Omental fat pad (tissue), 4 donors: ENCODE results near the gene MORC4. TPM values are rescaled to one million over a fixed set of nuclear protein-coding genes. Genes with fewer than 3 reads are reported as not detected.

ENCODE experiments used
- ATAC-seq: fragments of 150-250 bp; one replicate; pipeline ENCODE4 v1.9.1; 2016; ENCODE audit warnings: mild to moderate bottlenecking, moderate library complexity; ENCODE audit not compliant: low FRiP score
- DNase-seq: peaks from one replicate; pipeline ENCODE4 v3.0.0-alpha.2; 2019; ENCODE audit warnings: low spot score
- CTCF ChIP-seq, 3 donors: fragments of 450-650 bp; IDR thresholded peaks; one replicate each; pipeline ENCODE4 v1.5.1; 2016 to 2017; ENCODE audit warnings: antibody characterized with exemption in 3 of 3, mild to moderate bottlenecking in 3 of 3, moderate library complexity in 2 of 3
- total RNA-seq, 4 donors: library from RNA; depleted of rRNA; stranded (reverse); fragments of >200 nt; gene quantifications; one replicate each; pipeline ENCODE4 v1.1.0, GENCODE V29; 2016

The MORC4 gene
- total RNA-seq, 4 donors from 2014 or later: 19.1 to 22.3 (median 20.4) TPM

GRCh38 chrX:106999002-106999975, 723 bp downstream of the MORC4 start:
- ATAC-seq (peak; percentile 46), DNase-seq (peak; percentile 27)
- no peak for TF ChIP-seq CTCF (IDR thresholded peaks at IDR 0.05)

- DNase-seq: no peak
- no peak for TF ChIP-seq CTCF (IDR thresholded peaks at IDR 0.05)
- no peak for ATAC-seq
Measured at GRCh38 chrX:106997611-106998010, 2.4 kb downstream of the MORC4 start.

GRCh38 chrX:106995678-106996077, 4.3 kb downstream of the MORC4 start:
- TF ChIP-seq CTCF (IDR thresholded peaks at IDR 0.05): no peak
- ATAC-seq: no peak
- no peak for DNase-seq

GRCh38 chrX:106987488-106987887, 12.5 kb downstream of the MORC4 start:
- TF ChIP-seq CTCF (IDR thresholded peaks at IDR 0.05): no peak
- ATAC-seq (no peak), DNase-seq (no peak)

- ATAC-seq (no peak), DNase-seq (no peak)
- TF ChIP-seq CTCF (IDR thresholded peaks at IDR 0.05): no peak
Measured at GRCh38 chrX:106980952-106981626, 18.9 kb downstream of the MORC4 start.

GRCh38 chrX:106976416-106976815, 23.6 kb downstream of the MORC4 start:
- no peak for TF ChIP-seq CTCF (IDR thresholded peaks at IDR 0.05)
- ATAC-seq (peak; percentile 73), DNase-seq (no peak)
